Measurements from ENCODE around the gene ADH1A. TPM values are rescaled to one million over a fixed set of nuclear protein-coding genes. Genes with fewer than 3 reads are reported as not detected.
"Not testable (repeated sequence)": the region's sequence is repeated elsewhere in the genome, so short reads cannot be mapped to it uniquely, and the experiment has no call there.

Gene ADH1A
- total RNA-seq, 4 donors from 2014 or later, result 0.96 to 19.3 (median 13.6) TPM; not detected in 1

GRCh38 chr4:99324361-99324760 is 33.6 kb upstream of the ADH1A start:
- TF ChIP-seq CTCF (IDR thresholded peaks at IDR 0.05), result no peak
- no peak for DNase-seq (ENCODE audit: low spot score)
- no peak for ATAC-seq (ENCODE audit: low FRiP score)

GRCh38 chr4:99323756-99324155 is 33.0 kb upstream of the ADH1A start:
- no peak for TF ChIP-seq CTCF (IDR thresholded peaks at IDR 0.05)
- DNase-seq (ENCODE audit: low spot score) (no peak), ATAC-seq (ENCODE audit: low FRiP score) (peak; percentile 58)

- ATAC-seq (ENCODE audit: low FRiP score) (peak; percentile 66), DNase-seq (ENCODE audit: low spot score) (no peak)
- no peak for TF ChIP-seq CTCF (IDR thresholded peaks at IDR 0.05)
These were observed 30.7 kb upstream of the ADH1A start, which contains the start of gene ADH1B for GRCh38 chr4:99321241-99322191. Gene ADH1B, minus strand, starts transcription at chr4:99321401. Its CDS starts 70 bp downstream, at chr4:99321331.

- DNase-seq (ENCODE audit: low spot score); ATAC-seq (ENCODE audit: low FRiP score): not testable (repeated sequence)
These were observed 27.0 kb upstream of the ADH1A start for GRCh38 chr4:99317811-99318210.

- no peak for TF ChIP-seq CTCF (IDR thresholded peaks at IDR 0.05)
- no peak for DNase-seq (ENCODE audit: low spot score)
- ATAC-seq (ENCODE audit: low FRiP score), result no peak
These were observed 26.6 kb upstream of the ADH1A start for GRCh38 chr4:99317354-99317753.

GRCh38 chr4:99315839-99316238 is 25.1 kb upstream of the ADH1A start:
- no peak for TF ChIP-seq CTCF (IDR thresholded peaks at IDR 0.05)
- ATAC-seq (ENCODE audit: low FRiP score), result no peak
- no peak for DNase-seq (ENCODE audit: low spot score)

- ATAC-seq (ENCODE audit: low FRiP score), result no peak
- DNase-seq (ENCODE audit: low spot score), result no peak
- TF ChIP-seq CTCF (IDR thresholded peaks at IDR 0.05), result no peak
These were observed 23.4 kb upstream of the ADH1A start for GRCh38 chr4:99314211-99314610.

Measured in omental fat pad (tissue), 4 donors.